ENCODE data around the gene NFIB.

Gene NFIB

DNA sequence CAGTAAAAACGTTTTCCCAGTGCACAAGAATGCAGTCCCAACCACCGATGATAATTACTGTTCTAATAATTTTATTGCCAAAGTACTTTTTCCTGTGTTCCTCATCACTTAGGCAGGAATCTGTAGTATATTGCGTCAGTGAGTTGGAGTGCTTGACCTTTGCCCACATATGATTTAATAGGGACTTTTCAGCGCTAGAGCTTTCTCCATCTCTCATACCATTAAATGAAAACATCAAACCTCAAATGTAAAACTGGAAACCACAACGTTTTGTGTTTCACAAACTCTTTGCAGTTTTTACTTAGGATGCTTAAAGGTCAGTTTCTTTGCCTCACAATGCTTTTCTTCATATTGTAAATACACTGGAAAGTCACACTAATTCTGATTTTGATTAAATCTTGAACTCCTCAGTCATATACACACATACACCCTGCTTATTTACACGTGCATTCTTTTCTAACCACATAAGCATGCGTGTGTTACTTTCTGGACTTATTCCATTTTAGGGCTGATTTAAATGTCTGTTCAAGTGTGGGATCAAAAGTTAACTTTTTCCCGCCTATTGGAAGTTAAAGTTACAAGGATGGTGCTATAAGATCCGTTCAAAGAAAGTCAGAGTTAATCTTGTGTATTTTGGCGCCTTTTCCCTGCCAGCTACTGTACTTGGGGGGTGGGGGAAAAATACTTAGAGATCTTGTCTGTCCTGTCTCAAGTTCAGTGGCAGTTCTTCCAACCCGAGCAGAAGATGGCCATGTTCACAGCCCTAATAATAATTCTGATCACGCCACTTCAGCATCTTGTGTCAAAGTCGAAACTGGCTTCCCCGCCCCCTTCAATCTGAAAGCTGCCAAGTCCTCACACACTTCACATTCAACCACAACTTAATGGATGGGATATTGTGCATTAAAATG lies 6.6 kb upstream of the NFIB start:
- no peak overlapping the region for H3K4me3 ChIP-seq (replicated peaks; ENCODE audit: low read depth, low read length)
- TF ChIP-seq, protein P1, sequence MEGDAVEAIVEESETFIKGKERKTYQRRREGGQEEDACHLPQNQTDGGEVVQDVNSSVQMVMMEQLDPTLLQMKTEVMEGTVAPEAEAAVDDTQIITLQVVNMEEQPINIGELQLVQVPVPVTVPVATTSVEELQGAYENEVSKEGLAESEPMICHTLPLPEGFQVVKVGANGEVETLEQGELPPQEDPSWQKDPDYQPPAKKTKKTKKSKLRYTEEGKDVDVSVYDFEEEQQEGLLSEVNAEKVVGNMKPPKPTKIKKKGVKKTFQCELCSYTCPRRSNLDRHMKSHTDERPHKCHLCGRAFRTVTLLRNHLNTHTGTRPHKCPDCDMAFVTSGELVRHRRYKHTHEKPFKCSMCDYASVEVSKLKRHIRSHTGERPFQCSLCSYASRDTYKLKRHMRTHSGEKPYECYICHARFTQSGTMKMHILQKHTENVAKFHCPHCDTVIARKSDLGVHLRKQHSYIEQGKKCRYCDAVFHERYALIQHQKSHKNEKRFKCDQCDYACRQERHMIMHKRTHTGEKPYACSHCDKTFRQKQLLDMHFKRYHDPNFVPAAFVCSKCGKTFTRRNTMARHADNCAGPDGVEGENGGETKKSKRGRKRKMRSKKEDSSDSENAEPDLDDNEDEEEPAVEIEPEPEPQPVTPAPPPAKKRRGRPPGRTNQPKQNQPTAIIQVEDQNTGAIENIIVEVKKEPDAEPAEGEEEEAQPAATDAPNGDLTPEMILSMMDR (IDR thresholded peaks at IDR 0.05; ENCODE audit: low read depth, low read length, missing control alignments), result no peak
- peak; percentile 74 for DNase-seq (ENCODE audit: extremely low read depth, low read depth)

DNA sequence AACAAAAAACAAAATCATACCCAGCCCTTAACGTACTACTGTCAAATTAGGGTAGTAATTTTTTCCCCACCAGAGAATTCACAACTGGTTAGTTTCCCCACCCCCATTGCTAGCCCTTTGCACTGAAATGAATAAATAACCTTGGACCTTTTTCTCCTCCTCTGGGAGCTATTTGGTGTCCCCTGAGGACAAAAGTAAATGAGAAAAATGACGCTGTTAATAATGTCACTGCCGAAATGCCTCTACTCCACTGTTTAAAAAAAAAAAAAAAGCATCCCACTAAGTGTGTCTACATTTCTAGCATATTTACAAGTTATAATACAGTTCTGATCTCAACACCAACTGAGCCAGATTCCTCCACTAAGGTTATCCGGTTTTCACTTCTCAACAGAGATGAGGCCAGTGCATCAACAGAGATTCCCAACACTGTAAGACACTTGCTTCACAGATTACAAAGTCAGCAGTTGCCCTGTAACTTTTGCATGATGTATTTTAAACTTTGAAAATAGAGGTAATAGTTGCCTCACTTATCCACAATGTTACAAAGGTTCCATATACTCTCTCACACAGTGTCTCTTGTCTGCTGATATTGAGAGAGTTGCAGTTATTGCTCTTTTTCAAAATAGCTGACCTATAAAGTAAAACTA lies 5.1 kb upstream of the NFIB start:
- no peak for DNase-seq (ENCODE audit: extremely low read depth, low read depth)
- no peak overlapping the region for H3K4me3 ChIP-seq (replicated peaks; ENCODE audit: low read depth, low read length)
- TF ChIP-seq, protein P1 (IDR thresholded peaks at IDR 0.05; ENCODE audit: low read depth, low read length, missing control alignments), result no peak

DNA sequence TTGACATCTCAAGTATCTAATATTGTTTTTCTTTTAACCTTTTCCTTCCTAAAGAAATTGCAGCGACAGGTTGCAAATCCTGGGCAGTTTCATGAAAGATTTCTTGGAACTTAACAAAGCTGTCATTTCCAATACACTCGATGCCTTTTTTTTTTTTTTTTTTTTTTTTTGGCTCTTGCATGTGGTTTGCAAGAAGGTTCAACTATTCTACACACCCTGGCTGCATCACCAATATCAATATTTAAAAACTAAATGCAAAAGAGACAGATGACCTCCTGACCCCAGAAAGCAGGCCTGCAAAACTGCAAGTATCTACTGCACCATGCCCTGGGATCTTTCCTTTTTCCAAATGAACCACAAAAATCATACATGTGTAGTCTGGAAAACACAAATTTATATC lies 4.4 kb upstream of the NFIB start:
- TF ChIP-seq, protein P1 (IDR thresholded peaks at IDR 0.05; ENCODE audit: low read depth, low read length, missing control alignments), result no peak
- H3K4me3 ChIP-seq (replicated peaks; ENCODE audit: low read depth, low read length), result no peak overlapping the region
- no peak for DNase-seq (ENCODE audit: extremely low read depth, low read depth)

DNA sequence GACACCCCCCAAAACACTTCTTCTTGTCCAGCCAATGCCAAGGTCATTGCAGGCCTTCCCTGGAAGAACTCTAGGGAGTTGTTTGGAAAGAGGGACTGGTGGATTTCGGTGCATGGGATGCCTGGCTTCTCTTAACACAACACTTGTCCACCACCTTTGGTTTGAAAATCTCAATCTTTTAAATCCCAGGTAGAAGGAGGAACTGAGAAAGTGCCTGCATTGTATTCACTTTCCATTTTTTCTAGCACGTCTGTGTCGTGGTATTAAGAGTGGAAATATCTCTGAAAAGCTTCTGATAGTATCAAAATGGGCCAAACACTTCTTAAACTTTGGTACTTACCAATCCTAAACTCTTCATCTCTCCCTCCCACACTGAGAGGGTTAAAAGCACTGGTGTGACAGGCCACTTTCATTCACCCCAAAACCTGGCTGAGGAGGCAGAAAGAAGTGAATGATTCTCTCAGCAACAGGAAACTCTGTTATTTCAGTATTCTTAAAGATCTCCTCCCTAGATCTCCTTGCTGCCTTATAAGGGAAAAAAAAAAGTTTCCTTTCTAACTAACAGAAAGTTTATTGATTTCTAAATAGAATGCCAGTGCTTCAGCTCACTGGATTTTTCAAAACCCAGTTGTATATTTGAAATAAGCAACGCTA lies 3.9 kb upstream of the NFIB start:
- TF ChIP-seq, protein P1 (IDR thresholded peaks at IDR 0.05; ENCODE audit: low read depth, low read length, missing control alignments), result no peak
- DNase-seq (ENCODE audit: extremely low read depth, low read depth), result no peak
- H3K4me3 ChIP-seq (replicated peaks; ENCODE audit: low read depth, low read length), result no peak overlapping the region

DNA sequence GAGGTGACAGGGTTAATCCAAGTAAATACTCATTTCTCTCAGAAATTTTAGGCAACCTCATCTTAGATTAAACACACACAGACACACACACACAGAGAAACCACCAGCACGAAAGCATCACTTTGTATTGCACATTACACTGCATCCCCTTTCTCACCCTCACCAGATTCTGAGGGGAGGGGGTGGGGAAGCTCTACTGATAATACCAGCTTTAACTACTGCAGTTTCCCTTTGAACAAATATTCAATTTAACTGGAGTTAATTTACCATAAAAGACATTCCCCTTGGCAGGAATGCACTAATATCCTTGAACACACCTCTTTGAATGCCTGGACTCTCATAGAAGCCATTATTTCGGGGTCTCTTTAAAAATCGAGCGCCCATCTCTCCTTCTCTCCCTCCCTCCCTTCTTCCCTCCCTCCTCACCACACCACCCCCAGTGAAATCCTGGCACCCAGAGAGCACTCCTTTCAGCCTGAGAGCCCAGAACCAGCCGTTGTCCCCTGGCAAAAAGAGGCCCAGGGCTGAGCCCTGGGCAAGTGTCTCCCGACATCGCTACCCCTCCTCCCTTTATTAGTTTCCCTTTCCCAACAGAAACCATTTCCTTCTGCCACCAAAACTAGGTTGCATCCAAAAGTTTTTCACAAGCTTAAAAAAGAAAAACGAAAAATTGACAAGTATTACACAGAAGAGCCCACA lies 2.8 kb upstream of the NFIB start:
- DNase-seq (ENCODE audit: extremely low read depth, low read depth), result no peak
- TF ChIP-seq, protein P1 (IDR thresholded peaks at IDR 0.05; ENCODE audit: low read depth, low read length, missing control alignments), result no peak
- H3K4me3 ChIP-seq (replicated peaks; ENCODE audit: low read depth, low read length), result no peak overlapping the region

DNA sequence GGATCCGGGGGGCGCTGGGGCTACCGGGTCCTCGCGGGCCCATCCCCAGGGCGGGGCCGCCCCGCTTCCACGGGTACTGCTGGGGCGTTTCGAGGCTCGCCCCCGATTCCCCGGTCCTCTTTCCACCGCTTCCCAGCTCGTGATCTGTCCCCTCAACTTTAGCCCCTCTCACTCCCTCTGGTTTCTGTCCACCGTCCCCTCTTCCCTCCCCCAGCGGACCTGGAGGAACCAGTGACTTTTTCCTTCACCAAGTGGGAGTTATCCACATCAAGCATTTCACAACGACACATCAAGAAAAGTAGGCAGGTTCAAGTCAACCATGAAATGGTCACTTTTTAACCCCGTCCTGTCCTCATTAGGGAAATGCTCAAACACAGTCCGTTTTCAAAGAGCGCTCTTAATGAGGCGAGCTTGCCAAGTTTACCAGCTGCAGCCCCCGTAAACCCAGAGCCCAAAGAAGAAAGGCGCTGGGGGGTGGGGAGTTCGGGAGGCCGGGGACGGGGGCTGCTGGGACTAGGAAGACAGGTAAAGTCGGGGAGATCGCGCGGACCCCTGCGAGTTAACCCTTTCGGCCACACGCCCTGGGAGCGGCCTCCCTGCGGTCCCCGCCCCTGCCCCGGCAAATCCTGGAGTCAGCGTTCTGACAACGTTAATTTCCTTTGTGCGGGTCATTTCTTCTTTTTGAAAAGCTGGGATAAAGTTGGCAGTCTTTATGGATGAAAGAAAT lies 2.1 kb upstream of the NFIB start:
- TF ChIP-seq, protein P1 (IDR thresholded peaks at IDR 0.05; ENCODE audit: low read depth, low read length, missing control alignments), result no peak
- DNase-seq (ENCODE audit: extremely low read depth, low read depth), result no peak
- peak overlapping the region; percentile 20 for H3K4me3 ChIP-seq (replicated peaks; ENCODE audit: low read depth, low read length)
